ENCODE data around the gene TMEM240. TPM values are rescaled to one million over a fixed set of nuclear protein-coding genes. Genes with fewer than 3 reads are reported as not detected.

The TMEM240 gene
- total and polyA plus RNA-seq, 2 of the 8 experiments (the other 6 are each of a cell fraction or from before 2014, with no cell fraction given): 3.6 to 5.7 TPM

DNA sequence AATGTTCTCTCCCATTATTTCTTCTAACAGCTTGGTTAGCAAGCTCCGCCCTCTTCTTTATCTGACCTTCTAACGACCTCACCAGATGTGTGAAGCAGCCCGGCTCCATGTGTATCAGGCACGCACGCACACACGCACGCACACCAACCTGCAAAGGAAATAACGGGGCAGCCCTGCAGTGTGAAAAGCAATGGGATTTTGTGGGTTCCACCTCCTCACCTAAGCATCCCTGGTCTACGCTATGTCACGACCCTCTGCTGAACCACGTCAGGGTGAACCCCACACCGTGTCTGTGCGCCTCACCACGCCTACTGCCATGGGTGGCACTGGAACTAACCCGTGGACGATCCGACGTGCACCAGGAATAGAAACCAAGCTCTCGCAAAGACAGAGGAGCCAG is 23.8 kb upstream of the TMEM240 start:
- CTCF ChIA-PET (ENCODE audit: partially characterized antibody): interaction anchor here (0.6 to 2.9 kb wide), 3 partner anchors 9 to 264 kb away, joined by 3 to 15 read pairs (median 3); no protein-coding TSS in a partner anchor
- peaks cover 29 to 44% of the 10 kb centered on the region in 2 experiments for H4K20me1 ChIP-seq (replicated peaks in 1 of 2; ENCODE audit: control insufficient read depth in 1 of 2, insufficient read depth in 2 of 2, low read length in 2 of 2)

More for the DNA sequence above, 23.8 kb upstream of the TMEM240 start:
- Histone ChIP-seq H2BK120ac (replicated peaks; ENCODE audit: low read depth, low read length) (no peak overlapping the region), H3K4me1 (replicated peaks in 1 of 4; ENCODE audit: control insufficient read depth in 3 of 4, insufficient read depth in 4 of 4, low read length in 3 of 4) (peaks cover 0 to 6% (median 2%) of the 10 kb centered on the region in 4 experiments; a peak in 2 of 7 replicates), H3K36me3 (ENCODE audit: control insufficient read depth in 2 of 4, insufficient read depth in 4 of 4, low read length in 3 of 4) (peaks cover 16 to 49% (median 28%) of the 10 kb centered on the region in 4 experiments), H3K4me2 (ENCODE audit: insufficient read depth in 1 of 2, low read depth in 2 of 2, low read length in 2 of 2) (no peak overlapping the region), H4K8ac (ENCODE audit: extremely low read depth, insufficient read depth, low read length) (no peak overlapping the region), H2BK15ac (ENCODE audit: low read length) (no peak overlapping the region), H3K4ac (replicated peaks; ENCODE audit: insufficient read length, low read depth, low read length) (no peak overlapping the region), H2BK20ac (ENCODE audit: low read length) (no peak overlapping the region), H2AK5ac (ENCODE audit: low read depth, low read length) (no peak overlapping the region), H3K9ac (replicated peaks in 1 of 4; ENCODE audit: extremely low read depth in 1 of 4, low read depth in 3 of 4, low read length in 3 of 4) (no peak overlapping the region), H2AFZ (ENCODE audit: low read length) (no peak overlapping the region), H3K4me3 (ENCODE audit: extremely low read depth in 1 of 4, insufficient read depth in 2 of 4, low read depth in 3 of 4, low read length in 4 of 4) (no peak overlapping the region), H2BK12ac (ENCODE audit: low read depth, low read length) (no peak overlapping the region), H2BK5ac (ENCODE audit: low read depth, low read length) (no peak overlapping the region), H4K5ac (ENCODE audit: insufficient read length, low read depth, low read length) (no peak overlapping the region), H3K27me3 (replicated peaks in 1 of 4; ENCODE audit: control insufficient read depth in 3 of 4, extremely low read depth in 1 of 4, insufficient read depth in 3 of 4, low read length in 3 of 4) (no peaks in the 10 kb centered on the region), H3K27ac (ENCODE audit: low read depth, low read length) (no peak overlapping the region), H3K79me1 (ENCODE audit: low read depth, low read length) (peaks cover 5% of the 10 kb centered on the region), H3K56ac (replicated peaks; ENCODE audit: insufficient read length, low read depth, low read length) (no peak overlapping the region), H3K23me2 (ENCODE audit: low read depth, low read length) (peaks cover 2% of the 10 kb centered on the region; the same call in 1 of the 2 replicates), H3K9me3 (ENCODE audit: insufficient read depth in 2 of 2, low read depth in 1 of 2, low read length in 1 of 2) (no peaks in the 10 kb centered on the region), H3K14ac (ENCODE audit: insufficient read length) (no peak overlapping the region), H3K79me2 (ENCODE audit: control insufficient read depth in 1 of 2, insufficient read depth in 2 of 2, low read length in 2 of 2) (peaks cover 29 to 68% of the 10 kb centered on the region in 2 experiments), H3K23ac (ENCODE audit: insufficient read length) (no peak overlapping the region), H4K91ac (replicated peaks; ENCODE audit: insufficient read length, low read length) (no peak overlapping the region), H3K18ac (ENCODE audit: extremely low read depth, low read length) (no peak overlapping the region)
- POLR2A ChIA-PET (ENCODE audit: partially characterized antibody): interaction anchor here (0.6 to 21.2 kb wide), 4 partner anchors 10 to 369 kb away, joined by 3 to 367 read pairs (median 4); no protein-coding TSS in a partner anchor
- DNase-seq (ENCODE audit: low read depth in 1 of 2, low spot score in 2 of 2) (no peak), FAIRE-seq (no peak)
- 94% methylated on average over 19 of the region's 19 CpGs; no CpG with 5 or more reads in 1 of the 2 experiments for WGBS, 2 experiments (ENCODE audit: extremely low coverage in 1 of 2, insufficient coverage in 1 of 2, insufficient read length in 1 of 2, insufficient replicate concordance in 2 of 2, low coverage in 1 of 2, low lambda C conversion rate in 2 of 2, missing lambda C conversion rate in 1 of 2)
- peak; percentile 58; the same call in 1 of the 2 replicates for TF ChIP-seq POLR2AphosphoS5 (IDR thresholded peaks at IDR 0.05; ENCODE audit: low read depth, low read length)
- no peak for TF ChIP-seq MAFK (IDR thresholded peaks at IDR 0.05; ENCODE audit: low read depth, low read length)
